Retinal pigment epithelial cell (primary cell): ENCODE results near the gene ETFA.

Experiments used
- DNase-seq: peaks from one replicate; pipeline ENCODE4 v3.0.0-alpha.2; 2010; ENCODE audit warnings: low read depth
- H3K4me3 ChIP-seq: 2 replicates; pipeline ENCODE4 v1.5.1; 2011; ENCODE audit warnings: mild to moderate bottlenecking, low read length, control low read depth, moderate library complexity
- CTCF ChIP-seq: conservative IDR thresholded peaks from 2 replicates; pipeline ENCODE4 v1.5.1; 2011; ENCODE audit warnings: low read depth, low read length, control low read depth, inconsistent platforms

The ETFA gene

DNA sequence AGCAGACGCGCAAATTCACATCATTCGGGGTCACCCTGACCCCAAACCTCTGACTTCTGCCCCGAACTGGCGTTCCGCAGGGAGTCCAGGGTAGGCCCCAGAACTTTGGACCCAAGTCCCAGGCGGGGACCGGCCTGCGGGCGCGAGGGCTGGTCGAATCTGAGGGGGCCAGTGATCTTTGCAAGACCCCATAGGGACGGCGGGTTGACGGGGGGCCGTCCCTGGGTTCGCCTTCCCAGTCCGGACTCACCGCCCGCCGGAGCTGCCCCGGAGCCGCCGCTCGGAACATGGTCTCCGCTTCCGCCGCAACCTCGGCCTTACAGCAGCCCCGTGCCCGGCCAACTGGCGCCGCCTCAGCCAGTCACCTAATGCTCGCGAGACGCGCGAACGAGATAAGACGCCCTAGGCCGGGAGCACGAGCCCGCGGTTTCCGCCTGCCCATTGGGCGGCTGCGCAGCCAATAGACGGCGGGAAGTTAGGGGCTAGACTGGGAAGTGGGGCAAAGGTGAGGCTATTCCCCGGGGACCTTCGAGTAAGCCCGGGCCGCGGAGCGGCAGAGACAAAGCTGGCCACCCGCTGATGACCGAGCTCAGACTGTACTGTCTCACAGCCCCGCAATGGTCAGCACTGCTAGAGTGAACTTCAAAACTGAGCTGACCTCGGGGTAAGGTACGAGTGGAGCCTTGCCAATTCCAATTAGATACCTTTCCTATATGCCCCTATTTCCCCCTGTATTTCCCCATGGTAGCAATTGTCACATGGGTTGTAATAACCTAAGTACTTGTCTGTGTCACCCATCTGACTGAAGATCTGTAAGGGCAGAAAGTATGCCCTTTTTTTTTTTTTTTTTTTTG, at the start of gene ETFA:
TSS of gene ETFA (minus strand) at position 370 of the 854 bp plus-strand sequence. CDS start at position 289, 81 bp downstream.
- peak within 1 kb of the TSS; percentile 89 for H3K4me3 ChIP-seq
- no peak for TF ChIP-seq CTCF
- peak; percentile 83 for DNase-seq

DNA sequence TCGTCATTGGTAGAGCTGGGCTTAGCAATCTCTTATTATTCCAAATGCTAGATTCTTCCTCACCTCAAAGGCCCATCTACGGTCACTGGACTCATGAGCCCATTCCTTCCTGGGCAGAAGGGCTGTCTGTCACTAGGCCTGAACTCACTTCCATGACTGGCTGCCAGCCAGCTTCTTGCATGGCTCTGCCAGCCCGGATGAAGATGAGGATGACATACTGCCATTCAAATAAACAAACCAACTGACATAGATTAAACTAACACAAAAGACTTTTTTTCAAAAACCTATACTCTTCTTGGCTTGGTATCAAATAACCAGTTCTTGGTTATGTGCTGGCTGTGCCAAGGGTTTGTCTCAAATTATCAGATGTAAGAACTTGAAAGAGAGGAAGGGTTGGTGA, 49.1 kb upstream of the ETFA start:
- DNase-seq = no peak
- no peak overlapping the region for H3K4me3 ChIP-seq
- no peak for TF ChIP-seq CTCF

- DNase-seq = no peak
- no peak overlapping the region for H3K4me3 ChIP-seq
- no peak for TF ChIP-seq CTCF
These were observed 47.9 kb upstream of the ETFA start for GRCh38 chr15:76359152-76359551.

DNA sequence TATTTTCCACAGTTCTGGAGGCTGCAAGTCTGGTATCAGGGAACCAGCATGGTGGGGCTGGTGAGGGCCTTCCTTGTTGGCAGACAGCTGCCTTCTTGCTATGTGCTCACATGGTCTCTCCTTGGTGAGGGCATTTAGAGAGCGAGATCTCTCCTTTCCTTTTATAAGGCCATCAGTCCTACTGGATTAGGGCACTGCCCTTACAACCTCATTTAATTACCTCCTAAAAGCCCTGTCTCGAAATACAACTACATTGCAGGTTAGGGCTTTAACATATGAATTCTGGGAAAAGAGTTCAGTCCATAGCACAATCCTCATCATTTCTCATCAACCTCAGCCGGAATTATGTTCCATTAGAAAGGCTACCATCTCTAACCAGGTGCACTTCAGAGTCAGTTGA, 47.2 kb upstream of the ETFA start:
- H3K4me3 ChIP-seq = no peak overlapping the region

GRCh38 chr15:76354823-76355440, 43.7 kb upstream of the ETFA start:
- H3K4me3 ChIP-seq = no peak overlapping the region
- no peak for DNase-seq
- no peak for TF ChIP-seq CTCF

More for the DNA sequence above, 47.2 kb upstream of the ETFA start:
- no peak for DNase-seq
- TF ChIP-seq CTCF = no peak

GRCh38 chr15:76353903-76354302, 42.6 kb upstream of the ETFA start:
- no peak for DNase-seq
- no peak for TF ChIP-seq CTCF
- no peak overlapping the region for H3K4me3 ChIP-seq
